AML-193 (cell line): ENCODE measurements around the gene SWI5.

Source experiments
- DNase-seq, 2 experiments: peaks; one replicate each; lab custom pipeline; 2025; lab: John Stamatoyannopoulos, UW

Gene SWI5

DNA sequence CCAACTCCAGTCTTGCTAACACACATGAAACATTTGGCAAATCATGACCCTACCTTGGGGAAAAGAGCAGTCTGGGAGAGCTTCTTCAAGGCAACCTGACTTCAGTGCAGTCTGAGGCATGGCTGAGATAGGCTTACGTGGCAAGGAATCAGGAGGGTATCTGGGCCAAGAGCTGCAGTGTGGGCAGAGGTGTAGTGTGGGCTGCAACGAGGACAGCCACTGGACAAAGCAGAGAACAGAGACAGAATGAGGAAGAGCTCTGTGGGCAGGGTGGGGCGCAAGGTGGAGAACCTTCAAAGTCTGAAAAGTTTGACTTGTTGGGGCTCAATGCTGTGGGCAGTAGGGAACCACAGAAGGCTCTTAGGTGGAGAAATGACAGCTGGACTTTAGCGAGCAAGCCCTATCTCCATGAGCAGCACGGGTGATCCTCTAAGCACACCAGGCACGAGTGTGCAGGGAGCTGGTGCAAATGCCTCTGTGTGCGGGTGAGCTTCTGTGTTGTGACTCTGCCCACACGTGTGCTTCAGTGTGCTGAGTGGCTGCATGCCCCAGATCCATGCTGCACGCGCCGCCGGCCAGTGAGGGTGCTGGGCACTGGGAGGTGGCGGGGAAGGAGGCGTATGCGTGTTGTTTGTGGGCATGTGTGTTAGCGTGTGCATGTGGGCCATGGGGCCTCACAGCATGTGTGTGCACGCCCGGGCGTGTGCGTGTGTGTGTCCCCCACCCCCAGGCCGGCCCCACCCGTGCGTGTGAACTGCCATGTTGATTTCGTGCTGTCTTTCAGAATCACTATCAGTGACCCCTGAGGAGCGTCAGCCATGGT, 23.5 kb upstream of the SWI5 start:
- no peak for DNase-seq

DNA sequence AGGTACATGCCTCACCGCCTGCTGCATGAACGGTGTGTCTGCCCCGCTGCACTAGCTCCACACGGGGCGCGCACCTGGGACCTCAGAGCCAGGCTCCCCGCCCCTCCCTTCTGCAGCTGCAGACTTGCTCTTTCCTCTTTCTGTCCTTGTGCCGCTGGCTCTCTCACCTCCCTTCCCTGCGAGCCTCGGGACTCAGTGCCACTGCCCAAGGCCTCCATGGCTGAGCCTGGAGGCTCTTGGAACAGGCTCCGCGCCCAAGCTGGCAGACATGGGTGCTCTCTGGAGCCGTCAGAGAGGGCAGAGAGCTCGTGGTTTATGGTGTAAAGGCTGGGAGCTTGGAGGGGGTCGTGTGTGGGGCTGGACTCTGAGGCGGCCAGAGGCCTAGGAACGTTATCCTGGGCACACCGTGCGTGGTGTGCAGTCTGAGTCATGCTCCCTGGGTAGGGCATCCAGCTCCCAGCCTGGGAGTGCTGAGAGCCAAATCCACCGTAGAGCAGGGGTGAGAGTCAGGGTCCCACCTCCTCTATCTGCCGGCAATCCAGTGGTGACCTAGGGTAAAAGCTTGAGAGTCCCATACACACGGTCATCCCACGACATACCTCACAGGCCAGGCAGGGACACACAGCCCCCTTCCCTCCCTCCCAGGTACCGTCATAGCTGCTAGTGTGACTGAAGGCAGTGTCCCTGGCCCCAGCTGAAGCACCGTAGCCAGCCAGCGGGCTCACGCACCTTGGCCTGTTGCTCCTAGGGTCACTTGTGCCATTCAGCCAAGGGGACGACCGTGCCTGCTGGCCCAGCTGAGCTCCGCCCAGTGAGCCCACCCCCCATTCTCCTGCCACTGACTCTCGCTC, 22.7 kb upstream of the SWI5 start:
- no peak for DNase-seq

DNA sequence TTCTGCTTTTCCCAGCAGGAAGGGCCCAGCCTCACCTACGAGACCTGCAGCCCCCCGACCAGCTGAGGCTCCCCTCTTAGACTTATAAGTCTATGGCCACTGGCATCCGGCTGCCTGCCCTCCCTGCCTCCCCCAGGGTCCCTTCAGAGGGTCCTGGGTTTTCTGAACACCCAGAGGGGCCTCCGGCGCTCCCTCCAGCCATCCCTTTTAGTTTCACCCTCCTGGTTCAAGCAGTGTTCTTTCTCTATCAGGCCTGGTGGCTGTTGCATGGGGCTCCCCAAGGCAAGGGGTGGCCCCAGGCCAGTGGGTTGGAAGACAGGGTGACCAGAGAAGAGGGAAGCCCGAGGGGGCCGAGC, 22.1 kb upstream of the SWI5 start:
- no peak for DNase-seq

DNA sequence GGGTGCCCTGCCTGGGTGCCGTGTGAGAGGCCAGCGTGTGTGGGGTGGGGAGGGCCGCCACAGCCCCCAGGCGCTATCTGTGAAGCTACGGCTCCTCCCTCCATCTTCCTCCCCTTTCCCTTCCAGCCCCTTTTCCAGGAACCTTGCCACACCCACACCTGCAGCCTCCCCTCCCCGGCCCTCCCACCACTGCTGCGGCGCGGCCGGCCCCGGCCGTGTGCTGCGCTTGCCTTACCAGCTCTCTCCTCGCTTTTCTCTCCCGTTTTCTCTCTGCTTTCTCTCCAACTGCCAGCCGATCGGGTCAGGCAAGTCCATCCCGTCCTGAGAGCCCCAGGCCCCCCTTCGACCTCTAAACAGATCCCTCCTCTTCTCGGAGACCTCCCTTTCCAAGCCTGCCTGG, 21.7 kb upstream of the SWI5 start:
- no peak for DNase-seq

DNA sequence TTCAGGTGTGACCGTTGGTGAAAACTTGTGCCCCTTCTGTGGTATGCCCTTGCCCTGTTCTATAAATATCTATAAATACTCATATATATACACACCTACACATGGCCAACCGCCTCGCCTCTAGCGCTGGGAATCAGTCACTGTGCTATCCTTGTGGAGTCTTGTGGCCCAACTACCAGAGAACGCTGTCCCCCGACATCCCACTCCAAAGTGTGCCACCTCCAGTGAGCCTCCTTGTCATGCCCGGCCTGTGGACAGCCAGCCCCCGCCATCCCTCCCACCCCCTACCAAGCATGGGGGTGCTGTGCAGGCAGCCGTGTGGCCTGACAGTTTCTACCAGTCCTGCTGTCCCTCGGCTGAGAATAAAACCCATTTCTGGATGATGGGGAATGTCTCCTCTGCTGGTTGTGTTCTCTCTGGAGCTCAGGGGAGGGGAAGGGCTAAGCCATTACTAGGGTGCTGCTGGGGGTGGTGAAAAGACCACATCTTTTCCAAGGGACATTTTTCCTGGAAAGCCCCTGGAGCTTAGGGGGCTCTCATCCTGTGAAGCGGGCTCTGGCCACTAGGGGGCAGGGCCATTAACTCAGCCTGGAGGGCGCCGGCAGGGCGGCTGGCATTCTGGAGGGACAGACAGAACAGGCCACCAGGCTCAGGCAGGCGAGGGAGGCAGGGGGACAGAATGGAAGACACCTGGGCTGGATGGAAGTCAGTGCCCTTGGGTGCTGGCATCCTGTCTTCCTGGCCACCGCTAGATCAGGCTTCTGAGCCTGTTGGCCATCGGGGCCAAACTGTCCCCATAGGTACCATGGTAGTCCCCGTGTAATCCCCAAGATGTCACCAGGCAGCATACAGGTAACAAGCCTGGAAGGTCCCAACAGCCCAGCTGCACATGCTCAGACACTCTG, 21.0 kb upstream of the SWI5 start:
- peak; percentile 7 to 10 for DNase-seq

DNA sequence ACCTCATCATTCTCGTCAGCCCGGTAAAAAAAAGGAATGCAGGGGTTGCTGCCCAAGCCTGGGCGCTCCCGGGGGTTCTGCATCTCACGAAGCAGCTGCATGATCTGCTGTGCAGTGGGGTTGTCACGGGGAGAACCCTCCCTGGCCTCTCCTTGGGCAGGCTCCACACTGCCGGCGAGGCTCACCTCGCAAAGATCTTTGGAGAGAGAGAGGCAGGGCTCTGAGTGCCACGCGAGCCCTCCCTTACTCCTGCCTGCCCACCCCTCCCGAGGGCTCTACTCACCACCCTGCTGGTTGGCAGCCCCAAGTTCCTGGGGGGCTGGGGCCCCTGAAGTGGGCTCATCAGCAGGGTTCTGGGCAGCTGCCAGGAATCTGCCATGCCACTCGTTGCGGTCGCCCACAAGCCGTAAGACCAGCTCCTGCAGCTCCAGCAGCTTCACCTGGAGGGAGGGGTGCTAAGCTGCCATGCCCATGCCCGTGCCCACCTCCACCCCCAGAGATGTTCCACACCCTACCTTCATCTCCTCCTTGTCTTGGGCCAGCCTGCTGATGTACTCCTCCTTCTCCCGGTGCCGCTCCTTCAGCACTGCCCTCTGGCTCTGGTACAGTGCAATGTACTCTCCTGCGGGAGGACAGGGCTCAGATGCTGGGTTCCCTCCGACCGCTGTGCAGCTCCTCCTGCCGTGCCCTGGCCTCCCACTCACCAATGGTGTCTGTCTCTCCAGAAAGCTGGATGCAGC, 18.8 kb upstream of the SWI5 start:
- DNase-seq = no peak

DNA sequence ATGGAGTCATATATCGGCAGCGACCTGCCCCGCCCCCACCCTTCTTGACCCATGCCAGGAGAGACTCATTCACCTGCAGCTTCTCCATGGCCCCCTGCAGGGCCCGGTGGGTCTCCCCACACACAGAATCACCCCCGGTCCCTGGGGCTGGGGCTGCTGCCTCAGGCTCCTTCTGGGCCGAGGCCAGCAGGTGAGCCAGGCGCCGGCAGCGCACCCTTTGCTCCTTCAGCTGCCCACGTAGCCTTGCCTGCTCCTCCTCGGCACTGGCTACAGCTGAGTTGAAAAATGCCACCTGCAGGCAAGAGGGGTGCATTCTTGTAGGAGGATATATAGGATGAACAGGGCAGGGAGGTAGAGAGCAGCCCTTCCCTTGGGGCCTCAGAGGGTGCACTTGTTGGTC, 18.2 kb upstream of the SWI5 start:
- no peak for DNase-seq

DNA sequence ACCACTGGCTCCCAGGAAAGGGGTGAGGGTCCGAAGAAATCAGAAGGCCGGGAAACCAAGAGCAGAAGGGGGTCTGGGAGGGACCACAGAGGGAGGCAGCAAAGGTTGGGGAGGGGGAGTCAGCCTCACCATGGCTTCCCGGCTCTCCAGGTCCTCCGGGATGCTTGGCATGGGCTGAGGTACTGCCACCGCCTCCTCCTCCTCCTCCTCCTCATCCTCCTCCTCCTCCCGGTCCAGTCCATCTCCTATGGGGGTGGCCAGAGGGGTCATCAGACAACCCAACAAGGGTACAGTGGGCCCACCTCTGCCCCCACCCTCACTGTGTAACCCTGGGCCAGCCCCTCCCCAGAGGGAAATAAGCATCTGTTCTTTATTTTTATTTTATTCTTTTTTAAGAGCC, 17.8 kb upstream of the SWI5 start:
- no peak for DNase-seq

DNA sequence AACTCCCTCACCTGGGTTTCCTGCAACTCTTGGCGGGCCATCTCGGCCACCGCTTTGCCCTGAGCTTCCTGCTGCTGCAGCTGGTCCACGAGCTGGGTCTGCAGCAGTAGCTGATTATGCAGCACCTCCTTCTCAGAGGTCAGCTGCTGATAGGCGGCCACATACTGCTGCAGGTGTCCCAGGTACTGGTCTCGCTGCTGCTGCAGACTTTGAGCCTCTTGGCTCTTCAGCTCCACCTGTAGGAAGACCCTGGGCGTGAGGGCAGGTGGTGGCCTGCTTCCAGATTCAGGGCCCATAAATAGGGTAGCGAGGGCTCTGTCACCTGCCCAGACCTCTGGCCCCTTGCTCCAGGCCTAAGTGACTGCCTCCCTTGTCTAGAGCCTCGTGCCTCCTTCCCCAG, 16.9 kb upstream of the SWI5 start:
- no peak for DNase-seq

DNA sequence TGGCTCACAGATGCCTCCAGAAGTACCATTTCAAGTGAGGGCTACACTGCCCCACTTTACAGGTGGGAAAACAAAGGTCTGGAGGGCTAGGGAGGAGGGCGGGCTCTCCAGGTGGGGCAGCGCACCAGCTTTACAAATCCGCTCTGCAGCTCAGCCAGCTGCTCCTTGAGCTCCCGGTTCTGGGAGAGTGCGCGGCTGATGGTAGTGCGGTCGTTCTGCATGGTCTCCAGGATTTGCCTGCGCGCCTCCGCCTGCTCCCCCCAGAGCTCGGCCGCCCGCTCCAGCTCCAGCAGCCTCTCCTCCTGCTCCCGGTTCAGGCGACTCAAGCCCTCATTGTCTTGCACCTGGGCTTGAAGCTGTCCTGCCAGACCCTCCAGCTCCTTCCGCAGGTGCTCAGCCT, 15.7 kb upstream of the SWI5 start:
- no peak for DNase-seq

DNA sequence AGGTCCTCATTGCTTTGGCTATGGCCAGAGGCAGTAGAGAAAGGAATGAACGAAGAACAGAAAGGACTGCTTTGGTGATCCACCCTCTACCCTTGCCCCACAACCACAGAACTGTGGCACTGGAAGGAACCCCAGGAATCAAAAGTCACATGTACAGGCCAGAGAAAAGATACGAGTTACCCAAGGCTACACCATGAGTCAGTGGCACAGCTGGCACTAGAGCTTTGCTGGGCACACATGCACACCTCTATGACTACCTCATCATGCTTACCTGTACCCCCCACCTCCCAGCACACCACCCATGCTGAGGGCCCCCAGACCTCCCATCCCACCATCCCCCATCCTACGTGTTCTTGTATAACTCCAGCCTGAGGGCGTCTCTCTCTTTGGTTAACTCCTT, 13.4 kb upstream of the SWI5 start:
- DNase-seq = no peak

DNA sequence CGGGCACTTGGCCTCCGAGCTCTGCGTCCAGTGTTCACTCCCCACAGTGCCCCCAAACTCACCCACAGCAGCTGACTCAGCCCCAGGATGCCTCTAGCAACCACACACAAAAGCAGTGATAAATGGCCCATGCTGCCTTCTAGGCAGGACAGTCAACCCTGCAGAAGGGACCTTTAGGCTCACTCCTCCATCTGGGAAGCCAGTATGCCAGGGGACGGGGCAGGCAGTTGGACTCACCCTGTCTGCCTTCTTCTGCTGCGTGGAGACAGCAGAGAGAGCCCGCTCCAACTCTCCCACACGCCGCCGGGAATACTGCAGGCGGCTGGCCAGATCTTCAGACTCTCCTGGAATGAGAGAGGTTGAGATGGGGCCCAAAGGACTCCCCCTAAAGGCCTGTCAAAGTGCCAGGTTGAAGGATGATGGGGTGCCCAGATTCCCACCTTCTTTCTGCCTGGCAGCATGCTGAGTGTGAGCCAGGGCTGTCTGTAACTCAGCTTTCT, 10.7 kb upstream of the SWI5 start:
- no peak for DNase-seq

DNA sequence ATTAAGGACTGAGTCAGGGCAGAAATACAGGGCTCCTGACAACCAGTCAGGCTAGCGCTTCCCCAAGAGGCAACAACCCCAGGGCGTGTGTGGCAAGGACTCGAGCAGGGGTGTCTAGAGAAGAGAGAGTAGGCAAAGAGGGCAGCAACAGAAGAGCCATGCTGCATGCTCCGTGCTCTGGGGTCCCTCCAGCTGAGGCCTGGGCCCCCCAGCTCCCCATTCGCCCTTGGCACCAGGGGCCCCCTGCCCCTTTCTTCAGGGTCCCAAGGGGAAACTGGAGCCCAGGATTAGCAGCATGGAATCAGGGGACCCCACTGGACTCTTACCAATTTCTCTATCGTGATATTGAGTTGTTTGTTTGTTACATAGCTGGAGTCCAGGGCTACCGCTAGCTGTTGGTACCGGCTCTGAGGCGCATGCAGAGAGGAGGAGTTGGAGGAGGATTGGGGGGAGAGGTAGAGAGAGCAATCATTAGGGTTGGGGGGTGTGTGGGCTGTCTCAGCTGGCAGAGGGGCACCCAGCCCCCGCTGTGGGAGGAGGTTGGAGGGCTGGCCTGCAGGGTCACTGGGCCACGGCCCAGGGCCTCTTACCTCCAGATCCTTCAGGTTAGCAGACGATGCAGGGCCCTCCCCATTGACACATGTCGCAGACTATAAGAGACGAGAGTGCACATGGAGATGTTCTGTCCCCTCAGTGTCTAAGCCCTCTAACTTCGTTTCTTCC, 9.0 kb upstream of the SWI5 start:
- no peak for DNase-seq

DNA sequence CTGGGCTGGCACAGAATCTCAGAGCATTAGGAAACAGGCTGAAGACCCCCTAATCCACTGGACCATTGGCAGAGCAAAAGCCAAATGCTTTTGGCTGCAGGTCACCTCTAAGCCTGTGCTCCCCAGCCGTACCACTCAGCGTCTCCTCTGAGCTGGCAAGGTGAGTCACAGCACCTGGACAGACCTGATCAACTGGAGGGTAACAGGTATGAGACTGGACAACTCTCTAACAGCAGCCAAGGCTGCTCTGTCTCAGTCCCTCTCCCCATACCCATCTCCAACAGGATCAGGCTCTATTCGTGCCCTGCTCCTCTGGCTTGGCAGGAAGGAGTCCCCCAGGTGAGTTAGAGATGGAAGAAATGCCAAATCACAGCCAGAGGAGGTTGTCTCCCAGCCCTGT, 5.0 kb upstream of the SWI5 start:
- no peak for DNase-seq

DNA sequence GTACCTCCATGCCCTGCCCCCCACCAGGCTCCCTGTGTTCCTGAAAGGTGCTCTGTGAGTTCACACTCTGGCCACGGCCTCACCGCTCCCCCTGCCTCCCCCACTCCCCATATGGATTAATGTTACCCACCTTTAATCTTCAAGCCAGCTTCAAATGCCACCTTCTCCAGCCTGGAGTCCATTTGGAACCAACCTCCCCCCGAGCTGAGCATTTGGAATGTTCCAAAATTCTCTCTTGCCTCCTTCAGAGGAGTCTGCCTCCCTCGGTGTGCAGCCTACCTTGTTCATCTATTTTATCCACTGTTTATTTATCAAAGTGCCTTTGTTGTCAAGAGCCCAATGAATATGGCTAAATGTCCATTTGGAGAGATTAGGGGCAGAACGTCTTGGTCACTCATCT, 4.6 kb upstream of the SWI5 start:
- DNase-seq = no peak

DNA sequence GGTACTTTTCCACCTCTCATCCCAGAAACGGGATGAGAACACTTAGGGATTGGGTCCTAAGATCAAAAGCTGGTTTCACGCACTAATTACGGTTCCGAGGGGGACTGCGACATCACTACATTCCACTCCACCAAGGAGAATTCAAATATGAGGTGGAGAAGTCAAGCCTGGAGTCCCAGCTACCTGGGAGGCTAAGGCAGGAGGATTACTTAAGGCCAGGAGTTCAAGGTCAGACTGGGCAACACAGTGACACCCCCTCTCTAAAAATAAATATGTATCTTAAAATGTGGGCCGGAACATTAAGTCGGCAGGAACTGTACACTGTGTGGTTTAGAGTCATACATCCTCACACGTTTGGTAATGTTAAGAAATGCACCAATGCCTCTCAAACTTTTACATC, 1.8 kb upstream of the SWI5 start:
- no peak for DNase-seq

DNA sequence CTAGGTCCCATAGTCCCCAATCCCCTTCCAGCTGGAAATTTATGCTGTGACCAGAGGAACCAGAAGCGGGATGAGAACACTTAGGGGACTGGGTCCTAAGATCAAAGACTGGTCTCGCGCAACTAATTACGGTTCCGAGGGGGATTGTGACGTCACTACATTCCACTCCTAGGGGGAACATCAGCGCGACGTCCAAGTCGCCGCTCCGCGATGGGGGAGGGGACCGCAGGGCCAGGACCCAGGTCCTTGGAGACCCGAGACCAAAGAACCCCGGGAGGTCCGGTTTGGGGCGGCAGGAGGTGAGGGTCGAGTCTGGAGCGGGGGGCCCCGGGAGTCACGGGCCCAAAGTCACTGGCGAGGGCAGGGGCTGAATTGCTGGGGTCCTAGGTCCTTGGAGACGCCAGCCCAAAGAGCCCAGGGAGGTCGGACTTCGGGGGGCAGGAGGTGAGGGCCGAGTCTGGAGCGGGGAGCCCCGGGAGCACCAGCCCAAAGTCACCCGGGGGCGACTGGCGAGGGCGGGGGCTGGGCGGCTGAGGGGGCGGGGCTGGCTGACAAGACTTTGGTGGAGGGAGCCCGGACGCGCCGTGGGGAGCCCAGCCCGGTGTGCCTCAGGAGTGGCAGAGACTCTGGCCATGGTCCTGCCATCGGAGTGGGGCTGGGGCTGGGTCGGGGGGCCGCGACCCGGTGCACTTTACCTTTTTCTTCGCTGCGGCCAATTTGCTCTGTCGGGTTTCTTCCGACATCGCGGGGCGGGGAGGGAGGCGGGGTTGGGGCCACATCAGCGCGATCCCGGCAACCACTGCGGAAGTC, 673 bp upstream of the SWI5 start, which contains the start of gene GOLGA2:
GOLGA2 (minus strand) TSS at position 810 of the 810 bp plus-strand sequence; CDS start at position 779, 31 bp downstream.
- DNase-seq = no peak

DNA sequence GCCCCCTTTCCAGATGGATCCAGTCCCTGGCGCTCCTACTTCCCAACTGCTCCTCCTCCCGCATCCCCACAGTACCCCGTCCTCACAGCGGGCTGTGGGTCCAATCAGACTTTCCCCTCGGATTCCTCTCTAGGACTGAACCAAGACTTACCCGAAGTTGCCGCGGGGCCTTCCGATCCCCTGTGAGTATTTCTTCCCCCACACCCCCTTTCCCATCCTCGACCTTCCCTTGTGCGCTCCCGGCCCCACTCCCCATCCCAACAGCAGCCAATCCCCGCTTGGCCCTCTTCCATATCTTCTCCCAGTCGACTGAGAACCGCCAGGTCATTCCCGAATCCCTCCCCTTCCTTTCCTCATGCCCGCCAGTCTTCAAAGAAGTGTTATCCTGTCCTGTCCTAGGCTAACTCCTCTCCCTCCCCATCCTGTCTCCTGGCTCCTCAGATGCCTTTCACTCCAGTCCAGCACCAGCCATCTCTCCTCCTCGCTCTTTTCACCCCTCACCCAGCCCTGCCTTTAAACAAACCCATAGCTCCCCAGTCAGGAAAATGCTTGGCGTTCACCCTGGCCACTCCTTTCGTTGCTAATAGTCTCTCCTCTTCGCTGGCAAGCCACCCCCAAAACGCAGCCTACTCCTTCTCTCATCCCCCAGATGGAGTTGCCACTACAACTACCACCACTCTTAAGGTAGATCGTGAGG, 646 bp downstream of the SWI5 start:
- no peak for DNase-seq
